ENCODE measurements around the gene DST.
"Not testable (repeated sequence)": the region's sequence is repeated elsewhere in the genome, so short reads cannot be mapped to it uniquely, and the experiment has no call there.

DST gene

GRCh38 chr6:56663344-56663743, 20.7 kb upstream of the DST start:
- no peak for DNase-seq (ENCODE audit: low read depth, low spot score)

GRCh38 chr6:56661338-56661737, 18.6 kb upstream of the DST start:
- not testable (repeated sequence) for DNase-seq (ENCODE audit: low read depth, low spot score)

- DNase-seq (ENCODE audit: low read depth, low spot score): no peak
Observed at GRCh38 chr6:56660381-56660730, 17.7 kb upstream of the DST start.

- DNase-seq (ENCODE audit: low read depth, low spot score): no peak
Observed at GRCh38 chr6:56659721-56660380, 17.2 kb upstream of the DST start.

- DNase-seq (ENCODE audit: low read depth, low spot score): no peak
Observed at GRCh38 chr6:56658326-56658725, 15.6 kb upstream of the DST start.

GRCh38 chr6:56657354-56657753, 14.7 kb upstream of the DST start:
- no peak for DNase-seq (ENCODE audit: low read depth, low spot score)

GRCh38 chr6:56656466-56656865, 13.8 kb upstream of the DST start:
- DNase-seq (ENCODE audit: low read depth, low spot score): no peak

- DNase-seq (ENCODE audit: low read depth, low spot score): no peak
Observed at GRCh38 chr6:56655996-56656395, 13.3 kb upstream of the DST start.

- no peak for DNase-seq (ENCODE audit: low read depth, low spot score)
Observed at GRCh38 chr6:56655249-56655648, 12.6 kb upstream of the DST start.

GRCh38 chr6:56652994-56653393, 10.3 kb upstream of the DST start:
- peak; percentile 69 for DNase-seq (ENCODE audit: low read depth, low spot score)

GRCh38 chr6:56652231-56652630, 9.5 kb upstream of the DST start:
- peak; percentile 70 for DNase-seq (ENCODE audit: low read depth, low spot score)

GRCh38 chr6:56650191-56650590, 7.5 kb upstream of the DST start:
- no peak for DNase-seq (ENCODE audit: low read depth, low spot score)

GRCh38 chr6:56649782-56650181, 7.1 kb upstream of the DST start:
- DNase-seq (ENCODE audit: low read depth, low spot score): no peak

- DNase-seq (ENCODE audit: low read depth, low spot score): no peak
Observed at GRCh38 chr6:56649053-56649769, 6.5 kb upstream of the DST start.

GRCh38 chr6:56647172-56647762, 4.6 kb upstream of the DST start:
- no peak for DNase-seq (ENCODE audit: low read depth, low spot score)

- no peak for DNase-seq (ENCODE audit: low read depth, low spot score)
Observed at GRCh38 chr6:56644366-56644765, 1.7 kb upstream of the DST start.

- DNase-seq (ENCODE audit: low read depth, low spot score): no peak
Observed at GRCh38 chr6:56643379-56644089, 845 bp upstream of the DST start.

GRCh38 chr6:56640374-56640773, 2.3 kb downstream of the DST start:
- no peak for DNase-seq (ENCODE audit: low read depth, low spot score)

- DNase-seq (ENCODE audit: low read depth, low spot score): no peak
Observed at GRCh38 chr6:56638760-56639159, 3.9 kb downstream of the DST start.

- peak; percentile 77 for DNase-seq (ENCODE audit: low read depth, low spot score)
Observed at GRCh38 chr6:56637640-56638039, 5.0 kb downstream of the DST start.

GRCh38 chr6:56628105-56628504, 14.6 kb downstream of the DST start:
- DNase-seq (ENCODE audit: low read depth, low spot score): no peak

GRCh38 chr6:56625356-56625755, 17.3 kb downstream of the DST start:
- DNase-seq (ENCODE audit: low read depth, low spot score): peak; percentile 14

- DNase-seq (ENCODE audit: low read depth, low spot score): no peak
Observed at GRCh38 chr6:56624728-56625069, 18.0 kb downstream of the DST start.

Measured in astrocyte of the hippocampus (primary cell).